Measurements from ENCODE around the gene CREB5.
"Not testable (repeated sequence)": the region's sequence is repeated elsewhere in the genome, so short reads cannot be mapped to it uniquely, and the experiment has no call there.

The CREB5 gene

GRCh38 chr7:28758186-28758585 lies 345.9 kb downstream of the CREB5 start:
- no peak for DNase-seq

- no peak for DNase-seq
Measured at GRCh38 chr7:28759475-28759971, 347.2 kb downstream of the CREB5 start.

DNA sequence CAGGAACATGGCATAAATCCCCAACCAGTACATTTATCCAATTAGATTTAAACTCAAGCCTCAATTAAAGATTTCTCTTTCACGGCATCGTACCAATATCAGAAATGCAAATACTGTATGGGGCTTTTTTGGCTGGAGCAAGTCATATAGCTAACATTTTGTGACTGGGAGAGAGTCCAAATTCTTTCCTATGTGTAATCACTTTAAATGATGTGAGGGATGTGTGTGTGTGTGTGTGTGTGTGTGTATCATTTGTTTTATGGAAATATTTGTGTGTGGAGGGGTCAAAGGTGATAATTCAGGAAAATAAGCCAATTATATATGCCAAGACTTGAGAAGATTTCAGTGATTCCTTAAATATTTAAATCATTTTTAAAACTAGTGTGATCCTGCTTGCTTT lies 349.2 kb downstream of the CREB5 start:
- no peak for DNase-seq

GRCh38 chr7:28762651-28763050 lies 350.3 kb downstream of the CREB5 start:
- no peak for DNase-seq

GRCh38 chr7:28766359-28766758 lies 354.0 kb downstream of the CREB5 start:
- no peak for DNase-seq

DNA sequence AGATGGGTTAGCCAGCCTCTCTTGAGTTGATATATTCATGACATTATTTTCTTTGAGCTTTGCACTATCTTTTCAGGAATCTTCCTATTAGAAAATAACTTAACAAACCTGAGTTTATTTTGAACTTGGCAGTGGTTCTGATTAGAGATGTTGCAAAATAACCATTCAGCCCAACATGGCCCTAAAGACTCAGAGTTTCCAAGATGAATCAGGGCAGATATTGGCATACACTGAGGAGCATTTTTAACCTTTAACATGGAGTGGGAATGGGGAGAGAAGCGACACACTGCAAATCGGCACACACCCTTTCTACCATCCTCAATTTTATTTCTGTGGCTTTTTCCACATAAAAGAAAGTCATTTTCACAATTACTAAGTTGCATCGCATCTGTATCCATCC lies 355.0 kb downstream of the CREB5 start:
- DNase-seq = no peak

GRCh38 chr7:28768577-28769147 lies 356.3 kb downstream of the CREB5 start:
- DNase-seq = no peak

GRCh38 chr7:28771906-28772622 lies 359.7 kb downstream of the CREB5 start:
- DNase-seq = no peak

DNA sequence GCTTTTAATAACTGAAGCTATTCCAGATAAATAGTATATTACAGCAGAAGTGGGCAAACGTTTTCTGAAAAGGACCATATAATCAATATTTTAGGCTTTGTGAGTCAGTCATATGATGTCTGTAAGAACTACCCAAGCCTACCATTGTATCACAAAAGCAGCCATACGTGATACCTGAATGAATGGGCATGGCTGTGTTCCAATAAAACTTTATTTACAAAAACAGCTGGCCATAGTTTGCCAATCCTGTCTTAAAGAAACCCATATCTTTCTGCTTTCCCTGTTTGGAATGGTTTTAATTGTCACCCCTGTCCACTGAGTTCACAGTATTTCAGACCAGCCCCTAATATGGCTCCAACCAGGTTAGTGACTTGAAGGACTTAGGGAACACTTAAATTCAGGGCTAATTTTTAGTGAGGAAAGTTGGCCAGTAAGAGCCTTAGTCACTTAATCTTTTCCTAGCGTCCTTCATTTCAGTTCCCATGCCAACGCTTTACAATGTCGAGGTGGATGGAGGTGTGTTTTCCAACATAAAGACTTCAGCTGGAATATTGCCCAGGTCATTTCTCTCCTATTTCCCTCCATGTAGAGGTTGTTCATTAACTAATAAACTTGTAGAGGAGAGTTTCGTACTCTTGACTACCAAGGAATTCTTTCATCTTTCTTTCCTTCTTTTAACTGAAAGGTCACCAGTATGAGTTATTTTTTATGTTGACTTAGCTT lies 361.3 kb downstream of the CREB5 start:
- no peak for DNase-seq

DNA sequence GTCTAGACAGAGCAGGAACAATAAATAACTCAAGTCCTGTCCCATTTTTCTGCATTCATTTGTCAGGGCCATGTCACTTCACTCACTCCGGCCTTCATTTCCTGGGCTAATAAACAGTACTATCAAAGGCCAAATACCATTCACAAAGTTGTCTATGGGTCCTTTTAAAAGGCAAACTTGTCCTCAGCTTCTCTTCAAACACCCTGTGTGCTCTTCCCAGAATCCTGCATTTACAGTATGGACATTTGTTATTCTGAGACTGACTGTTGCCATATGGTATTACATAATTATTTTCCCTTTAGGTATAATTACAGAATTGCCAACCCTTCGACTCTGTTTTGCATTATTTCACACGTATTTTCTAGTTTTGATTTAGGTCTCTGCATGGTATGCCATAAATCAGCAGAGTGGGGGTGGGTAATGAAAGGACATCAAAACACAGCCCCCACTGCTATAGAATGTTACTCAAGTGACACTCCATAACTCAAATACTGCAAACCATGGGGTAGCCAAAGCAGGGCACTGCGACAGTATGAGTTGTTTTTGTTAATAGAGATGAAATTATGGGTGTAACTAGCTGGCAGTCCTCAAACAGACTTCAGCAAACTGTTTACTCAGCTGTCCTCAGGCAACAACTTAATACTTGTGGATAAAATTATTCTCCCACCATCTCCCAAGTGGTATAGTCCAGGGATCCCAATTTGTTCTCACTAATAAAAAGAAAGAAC lies 362.1 kb downstream of the CREB5 start:
- DNase-seq = no peak

DNA sequence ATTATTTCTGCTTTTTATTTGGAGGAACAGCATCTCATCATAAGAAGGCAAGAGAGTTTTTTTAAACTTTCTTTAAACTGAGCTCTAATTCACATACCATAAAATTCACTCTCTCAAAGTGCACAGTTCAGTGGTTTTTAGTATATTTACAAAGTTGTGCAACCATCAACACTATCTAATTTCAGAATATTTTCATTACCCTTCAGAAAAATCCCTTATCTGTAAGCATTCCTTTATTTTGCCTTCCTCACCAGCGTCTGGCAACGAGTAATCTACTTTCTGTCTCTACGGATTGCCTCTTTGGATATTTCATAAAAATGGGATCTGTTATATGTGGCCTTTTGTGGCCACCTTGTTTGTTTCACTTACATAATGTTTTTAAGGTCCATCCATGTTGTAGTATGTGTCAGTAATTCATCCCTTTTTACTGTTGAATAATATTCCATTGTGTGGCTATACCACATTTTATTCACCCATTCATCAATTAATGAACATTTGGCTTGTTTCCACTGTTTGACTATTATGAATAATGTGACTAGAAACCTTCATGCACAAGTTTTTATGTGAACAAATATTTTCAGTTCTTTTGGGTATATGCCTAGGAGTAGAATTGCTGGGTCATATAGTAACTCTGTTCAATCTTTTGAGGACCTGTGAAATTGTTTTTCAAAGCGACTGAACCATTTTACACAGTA lies 364.3 kb downstream of the CREB5 start:
- no peak for DNase-seq

DNA sequence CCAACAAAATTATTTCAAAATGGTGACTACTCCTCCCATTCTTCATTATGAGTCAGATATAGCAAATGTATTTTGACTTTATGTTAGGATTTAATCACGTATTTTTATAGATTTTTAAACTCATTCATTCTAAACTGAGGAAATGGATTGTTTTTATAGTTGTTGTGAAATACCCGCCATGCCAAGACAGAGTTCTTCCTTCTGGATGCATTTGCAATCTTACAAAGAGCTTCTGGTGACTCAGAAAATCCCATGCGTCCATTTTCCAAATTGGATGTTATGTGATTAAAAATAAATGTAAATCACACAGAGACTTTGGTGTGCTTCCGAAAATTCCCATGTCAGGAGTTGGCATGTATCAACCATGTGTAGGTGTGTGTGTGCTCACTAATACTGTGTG lies 366.5 kb downstream of the CREB5 start:
- no peak for DNase-seq

GRCh38 chr7:28779954-28780353 lies 367.6 kb downstream of the CREB5 start:
- DNase-seq = no peak

GRCh38 chr7:28782362-28782761 lies 370.0 kb downstream of the CREB5 start:
- no peak for DNase-seq

DNA sequence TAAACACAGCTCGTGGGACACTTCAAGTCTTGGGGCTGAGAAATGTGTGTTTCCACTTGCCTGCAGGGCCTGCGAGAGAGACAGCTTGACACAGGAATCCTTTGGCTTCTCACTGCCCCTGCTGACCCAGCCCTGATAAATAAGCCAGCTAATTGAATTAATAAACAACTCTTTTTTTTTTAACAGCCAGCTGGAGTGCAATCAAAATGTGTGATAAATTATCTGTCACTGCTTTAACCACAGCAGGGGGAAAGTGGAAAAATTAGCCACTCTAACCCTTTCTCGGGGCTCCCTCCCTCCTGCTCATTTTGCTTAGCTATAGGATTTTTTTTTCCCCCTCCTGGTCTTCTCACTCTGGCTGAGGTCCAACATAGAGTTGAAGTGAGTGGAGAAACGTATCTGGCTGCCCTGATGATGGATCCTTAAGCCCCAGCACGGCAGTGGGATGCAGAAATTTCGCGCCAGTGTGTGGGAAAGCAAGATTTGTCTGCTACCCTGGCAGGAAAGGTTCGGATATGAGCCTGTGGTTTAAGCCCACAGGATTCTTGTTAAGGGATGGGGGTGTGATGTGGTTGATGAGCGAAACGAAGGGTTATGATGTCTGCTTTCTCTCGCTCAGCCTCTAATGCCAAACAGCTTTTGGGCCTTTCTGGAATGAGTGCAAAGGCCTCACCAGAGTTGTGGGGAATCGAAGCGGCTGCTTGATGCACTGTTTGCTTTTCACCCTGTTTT lies 372.0 kb downstream of the CREB5 start:
- no peak for DNase-seq

- DNase-seq = no peak
Measured at GRCh38 chr7:28785041-28785995, 373.0 kb downstream of the CREB5 start.

GRCh38 chr7:28786156-28786555 lies 373.8 kb downstream of the CREB5 start:
- not testable (repeated sequence) for DNase-seq

GRCh38 chr7:28787106-28787505 lies 374.8 kb downstream of the CREB5 start:
- no peak for DNase-seq

- no peak for DNase-seq
Measured at GRCh38 chr7:28790467-28790866, 378.1 kb downstream of the CREB5 start.

DNA sequence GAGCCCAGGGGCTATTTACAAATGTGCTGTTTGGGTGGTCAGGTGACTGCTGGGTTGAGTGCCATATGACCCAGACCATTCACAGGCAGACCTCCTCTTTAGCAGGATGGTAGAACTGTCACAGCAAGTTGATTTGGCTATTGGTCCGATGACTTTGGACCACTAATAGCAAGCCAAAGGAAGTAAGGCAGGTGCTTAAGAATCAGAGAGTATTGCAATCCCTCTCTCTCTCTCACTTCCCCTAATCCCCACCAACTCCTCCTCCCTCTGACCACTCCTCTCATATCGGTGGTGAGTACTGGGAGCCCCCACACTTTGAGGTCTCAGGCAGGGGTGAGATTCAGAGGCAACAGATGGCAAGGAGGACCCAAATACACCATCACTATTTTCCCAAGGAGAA lies 380.5 kb downstream of the CREB5 start:
- no peak for DNase-seq
